GM18505 (cell line): Measurements from ENCODE around the gene MAPKAPK3.

Source experiments
- ATAC-seq: cut with Tn5 transposase; IDR thresholded peaks from one replicate; pipeline ENCODE4 v1.9.1; 2021; ENCODE audit not compliant: unreplicated experiment
- POLR2A ChIP-seq: IDR thresholded peaks from 4 replicates; pipeline ENCODE4 v1.6.1; 2011; ENCODE audit warnings: borderline replicate concordance; ENCODE audit not compliant: insufficient read depth, insufficient read length; ENCODE audit errors: extremely low read depth

The MAPKAPK3 gene

GRCh38 chr3:50580683-50581458 is 36.1 kb upstream of the MAPKAPK3 start:
- no peak for ATAC-seq
- no peak for TF ChIP-seq POLR2A

- no peak for TF ChIP-seq POLR2A
- ATAC-seq, result no peak
Measured at GRCh38 chr3:50581459-50581842, 35.5 kb upstream of the MAPKAPK3 start.

GRCh38 chr3:50582083-50582482 is 34.9 kb upstream of the MAPKAPK3 start:
- ATAC-seq, result no peak
- no peak for TF ChIP-seq POLR2A

GRCh38 chr3:50583897-50584296 is 33.1 kb upstream of the MAPKAPK3 start:
- ATAC-seq, result no peak
- TF ChIP-seq POLR2A, result no peak

- no peak for TF ChIP-seq POLR2A
- ATAC-seq, result no peak
Measured at GRCh38 chr3:50584391-50584790, 32.6 kb upstream of the MAPKAPK3 start.

GRCh38 chr3:50585919-50586762 is 30.8 kb upstream of the MAPKAPK3 start:
- no peak for TF ChIP-seq POLR2A
- no peak for ATAC-seq

GRCh38 chr3:50586763-50587070 is 30.2 kb upstream of the MAPKAPK3 start:
- ATAC-seq, result no peak
- TF ChIP-seq POLR2A, result no peak

GRCh38 chr3:50587373-50587772 is 29.6 kb upstream of the MAPKAPK3 start:
- no peak for TF ChIP-seq POLR2A
- ATAC-seq, result no peak

- peak; percentile 47 for TF ChIP-seq POLR2A
- peak; percentile 34 for ATAC-seq
Measured at GRCh38 chr3:50587806-50588758, 28.9 kb upstream of the MAPKAPK3 start.

GRCh38 chr3:50588759-50589433 is 28.1 kb upstream of the MAPKAPK3 start:
- no peak for TF ChIP-seq POLR2A
- no peak for ATAC-seq

GRCh38 chr3:50591196-50591741 is 25.7 kb upstream of the MAPKAPK3 start:
- no peak for TF ChIP-seq POLR2A
- ATAC-seq, result no peak

GRCh38 chr3:50592568-50592967 is 24.4 kb upstream of the MAPKAPK3 start:
- no peak for ATAC-seq
- no peak for TF ChIP-seq POLR2A
